Effector CD4-positive, alpha-beta T cell (primary cell): ENCODE data around the gene TRIM49. TPM values are rescaled to one million over a fixed set of nuclear protein-coding genes. Genes with fewer than 3 reads are reported as not detected.
"Not testable (repeated sequence)": the region's sequence is repeated elsewhere in the genome, so short reads cannot be mapped to it uniquely, and the experiment has no call there.

ENCODE experiments used
- DNase-seq: peaks from one replicate; pipeline ENCODE4 v3.0.0-alpha.2; 2020
- total RNA-seq: gene quantifications from one replicate; lab custom pipeline; 2026; lab: John Stamatoyannopoulos, UW

The TRIM49 gene, protein sequence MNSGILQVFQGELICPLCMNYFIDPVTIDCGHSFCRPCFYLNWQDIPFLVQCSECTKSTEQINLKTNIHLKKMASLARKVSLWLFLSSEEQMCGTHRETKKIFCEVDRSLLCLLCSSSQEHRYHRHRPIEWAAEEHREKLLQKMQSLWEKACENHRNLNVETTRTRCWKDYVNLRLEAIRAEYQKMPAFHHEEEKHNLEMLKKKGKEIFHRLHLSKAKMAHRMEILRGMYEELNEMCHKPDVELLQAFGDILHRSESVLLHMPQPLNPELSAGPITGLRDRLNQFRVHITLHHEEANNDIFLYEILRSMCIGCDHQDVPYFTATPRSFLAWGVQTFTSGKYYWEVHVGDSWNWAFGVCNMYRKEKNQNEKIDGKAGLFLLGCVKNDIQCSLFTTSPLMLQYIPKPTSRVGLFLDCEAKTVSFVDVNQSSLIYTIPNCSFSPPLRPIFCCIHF
- not detected for total RNA-seq

DNA sequence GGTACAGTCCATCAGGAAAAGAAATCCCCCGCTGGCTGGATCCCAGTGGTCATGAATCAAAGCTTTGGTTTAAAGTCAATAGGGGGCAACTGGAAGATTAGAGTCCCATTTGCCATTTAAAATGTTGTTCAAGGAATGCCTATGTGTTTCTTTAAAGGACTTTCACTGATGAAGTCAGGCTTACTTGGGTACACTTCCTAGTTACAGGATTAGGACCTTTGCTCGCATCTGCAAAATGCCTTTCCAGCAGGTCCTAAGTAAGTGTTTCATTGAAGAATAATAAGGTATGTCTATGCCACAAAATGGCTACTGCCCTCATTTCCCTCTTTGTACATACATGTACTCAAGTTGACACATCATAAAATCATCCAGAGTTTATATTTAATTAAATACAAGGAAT is at the start of gene TRIM49:
Gene TRIM49, minus strand, starts transcription at position 101 of the 400 bp plus-strand sequence. CDS start 4,106 bp downstream, outside the sequence.
- not testable (repeated sequence) for DNase-seq

DNA sequence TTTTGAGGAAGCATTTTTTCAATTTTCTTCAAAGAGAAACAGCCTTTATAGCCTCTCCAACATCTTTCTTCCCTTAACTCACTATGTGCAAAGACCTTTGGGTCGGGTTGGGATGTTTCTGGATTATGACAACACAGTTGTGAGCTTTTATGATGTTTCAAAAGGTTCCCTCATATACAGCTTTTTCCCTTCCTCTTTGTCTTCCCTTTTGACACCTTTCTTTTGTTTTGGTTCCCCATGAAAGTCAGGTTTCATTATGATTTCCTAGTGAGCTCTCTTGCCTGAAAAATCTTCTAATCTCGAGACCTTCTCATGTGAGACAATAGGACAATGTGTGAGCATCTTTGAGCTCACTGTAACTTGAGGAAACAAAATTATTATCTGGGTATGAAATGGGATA is 18.3 kb upstream of the TRIM49 start:
- not testable (repeated sequence) for DNase-seq

DNA sequence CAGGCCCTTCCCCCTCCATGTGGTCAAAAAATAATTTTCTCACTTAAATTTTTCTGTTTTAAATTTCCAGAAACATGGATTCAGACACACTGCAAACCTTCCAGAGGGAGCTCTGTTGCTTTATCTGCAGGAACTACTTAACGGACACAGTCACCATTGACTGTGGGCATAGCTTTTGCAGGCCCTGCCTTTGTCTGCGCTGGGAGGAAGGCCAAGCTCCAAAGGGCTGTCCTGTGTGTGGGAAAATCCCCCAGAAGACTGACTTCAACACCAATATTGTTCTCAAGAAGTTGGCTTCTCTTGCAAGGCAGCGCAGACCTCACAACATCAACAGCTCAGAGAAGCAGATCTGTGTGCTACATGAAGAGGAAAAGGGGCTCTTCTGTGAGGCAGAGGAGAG is 11.6 kb upstream of the TRIM49 start:
- not testable (repeated sequence) for DNase-seq

DNA sequence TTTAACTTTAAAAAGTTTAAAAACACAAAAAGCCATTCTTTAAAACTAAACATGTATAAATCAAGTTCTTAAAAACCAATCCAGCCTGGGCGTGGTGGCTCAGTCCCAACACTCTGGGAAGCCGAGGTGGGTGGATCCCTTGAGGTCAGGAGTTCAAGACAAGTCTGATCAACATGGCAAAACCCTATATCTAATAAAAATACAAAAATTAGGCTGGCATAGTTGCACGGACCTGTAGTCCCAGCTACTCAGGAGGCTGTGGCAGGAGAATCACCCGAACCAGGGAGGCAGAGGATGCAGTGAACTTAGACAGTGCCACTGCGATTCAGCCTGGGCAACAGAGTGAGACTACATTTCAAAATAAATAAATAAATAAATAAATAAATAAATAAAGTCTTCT is 5.2 kb upstream of the TRIM49 start:
- not testable (repeated sequence) for DNase-seq

- not testable (repeated sequence) for DNase-seq
These were observed 20.8 kb downstream of the TRIM49 start for GRCh38 chr11:89787506-89788063.

DNA sequence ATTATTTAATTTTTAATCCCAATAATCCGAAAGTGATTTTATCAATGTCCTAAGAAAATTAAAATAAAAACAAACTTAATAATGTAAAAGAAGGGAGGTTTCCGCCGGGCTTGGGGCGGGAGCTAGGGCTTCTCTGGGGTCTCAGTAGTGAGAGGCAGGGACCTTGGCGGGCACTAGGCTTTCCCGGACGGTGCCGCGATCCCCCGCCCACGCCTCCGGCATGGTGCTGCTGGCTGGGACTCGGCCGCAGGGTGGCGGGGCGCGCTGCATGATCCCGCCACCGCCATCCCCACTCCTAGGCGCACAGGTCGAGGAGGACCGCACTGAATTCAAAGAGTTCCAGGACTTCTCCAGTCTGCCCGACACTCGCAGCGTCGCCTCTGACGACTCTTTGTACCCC is 22.6 kb downstream of the TRIM49 start:
- DNase-seq = not testable (repeated sequence)

- DNase-seq = not testable (repeated sequence)
These were observed 57.6 kb downstream of the TRIM49 start for GRCh38 chr11:89750822-89751221.
